ENCODE data around the gene KCND3. TPM values are rescaled to one million over a fixed set of nuclear protein-coding genes. Genes with fewer than 3 reads are reported as not detected.

The KCND3 gene
- total and polyA plus RNA-seq, 2 of the 4 experiments (the other 2 are of a cell fraction), result under 0.01 to 0.03 TPM

DNA sequence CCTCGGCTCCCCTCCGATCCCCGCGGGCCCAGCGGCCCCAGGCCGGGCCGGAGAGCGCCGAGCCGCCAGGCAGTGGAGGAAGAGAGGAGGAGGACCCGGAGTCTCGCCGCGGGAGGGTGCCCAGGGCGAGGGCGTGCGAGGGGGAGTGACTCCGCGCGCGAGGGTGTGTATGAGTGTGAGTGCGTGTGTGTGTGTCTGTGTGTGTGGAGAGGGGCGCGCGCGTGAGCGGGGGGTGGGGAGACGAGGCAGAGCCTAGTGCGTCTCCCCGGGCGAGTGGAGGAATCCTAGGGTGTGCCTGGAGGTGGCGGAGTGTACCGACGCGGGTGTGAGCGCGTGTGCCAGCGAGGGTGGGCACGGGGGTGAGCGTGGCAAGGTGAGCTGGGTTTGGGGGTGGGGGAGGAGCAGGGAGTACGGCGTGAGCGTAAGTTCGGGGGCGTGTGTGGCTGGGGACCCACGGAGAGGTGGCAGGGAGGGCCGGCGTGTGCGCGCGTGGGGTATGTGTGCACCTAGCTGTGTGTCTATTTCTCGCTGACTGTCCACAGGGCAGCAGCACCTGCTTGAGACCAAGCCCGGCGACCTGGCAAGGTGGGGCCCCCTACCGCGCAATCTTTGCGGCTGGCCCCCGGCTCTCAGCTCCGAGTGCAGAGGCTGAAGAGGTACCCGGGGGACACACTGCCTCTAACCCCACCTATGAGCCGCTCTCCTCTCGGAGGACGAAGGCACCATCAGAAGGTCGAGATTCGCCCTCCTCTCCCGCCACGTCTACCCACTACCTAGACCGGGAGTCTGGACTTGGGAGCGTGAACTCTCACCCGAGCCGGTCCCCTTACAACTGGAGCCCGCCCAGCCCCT lies 784 bp upstream of the KCND3 start:
- H3K27ac ChIP-seq (ENCODE audit: insufficient read depth, low read length), result no peak overlapping the region
- H4K5ac ChIP-seq (ENCODE audit: low read depth, low read length), result no peak overlapping the region
- CTCF ChIA-PET, result no interaction called here
- TF ChIP-seq POLR2A (IDR thresholded peaks at IDR 0.05; ENCODE audit: low read depth, low read length), result no peak
- TF ChIP-seq RFX5 (IDR thresholded peaks at IDR 0.05; ENCODE audit: low read depth, low read length), result no peak
- TF ChIP-seq MAFK (IDR thresholded peaks at IDR 0.05; ENCODE audit: low read depth, low read length), result no peak
- TF ChIP-seq SMC3 (IDR thresholded peaks at IDR 0.05; ENCODE audit: low read depth, low read length), result no peak
- no peak for TF ChIP-seq MAZ (IDR thresholded peaks at IDR 0.05; ENCODE audit: borderline replicate concordance, low read depth, low read length)
- no peaks in the 10 kb centered on the region for H3K79me1 ChIP-seq (ENCODE audit: low read depth in 1 of 2, low read length in 2 of 2)
- peak overlapping the region; percentile 79 for H2AFZ ChIP-seq (replicated peaks; ENCODE audit: low read length, poor library complexity)
- H3K4ac ChIP-seq (ENCODE audit: low read depth, low read length), result no peak overlapping the region
- no peak overlapping the region for H3K23ac ChIP-seq (ENCODE audit: low read depth, low read length)
- H3K36me3 ChIP-seq (ENCODE audit: control insufficient read depth, insufficient read depth, low read length), result no peaks in the 10 kb centered on the region
- H2BK20ac ChIP-seq (ENCODE audit: low read depth, low read length), result no peak overlapping the region
- H4K20me1 ChIP-seq (ENCODE audit: insufficient read depth, low read length), result no peaks in the 10 kb centered on the region
- in situ Hi-C loops (cut with MboI; ENCODE audit: low sequenced_read_pairs), result no loop called here
- POLR2A ChIA-PET (ENCODE audit: unreplicated experiment), result no interaction called here
- no peak overlapping the region for H3K9ac ChIP-seq (ENCODE audit: low read depth, low read length)
- no peak overlapping the region for H3K14ac ChIP-seq (replicated peaks; ENCODE audit: low read depth, low read length)
- WGBS, 2 experiments (ENCODE audit: extremely low coverage in 2 of 2, insufficient read length in 1 of 2), result 0% methylated on average over 21 of the region's 72 CpGs; no CpG with 5 or more reads in 1 of the 2 experiments
- H2AK5ac ChIP-seq (ENCODE audit: low read depth, low read length), result no peak overlapping the region
- peak overlapping the region; percentile 78 for H2AK9ac ChIP-seq (replicated peaks; ENCODE audit: low read depth, low read length, poor library complexity)
- no peak overlapping the region for H4K8ac ChIP-seq (ENCODE audit: low read depth in 2 of 2, low read length in 2 of 2)
- intact Hi-C loops (cut with micrococcal nuclease), result loop anchor here (2.0 to 5.0 kb wide), 3 partner anchors 198 to 509 kb away; no protein-coding TSS in a partner anchor
- H2BK15ac ChIP-seq (ENCODE audit: low read depth, low read length), result no peak overlapping the region
- peak; percentile 65 for ATAC-seq (ENCODE audit: low read depth)
- no peak overlapping the region for H2BK5ac ChIP-seq (ENCODE audit: low read depth, low read length, poor library complexity, severe bottlenecking)
- peak overlapping the region; percentile 91 for H3K4me2 ChIP-seq (ENCODE audit: low read depth, low read length)
- H3K9me1 ChIP-seq (ENCODE audit: insufficient read depth, low read length), result peaks cover 4% of the 10 kb centered on the region; the same call in 1 of the 2 replicates
- H2BK120ac ChIP-seq (ENCODE audit: low read depth, low read length), result no peak overlapping the region
- no peaks in the 10 kb centered on the region for H3K9me3 ChIP-seq (ENCODE audit: control insufficient read depth, insufficient read depth, low read length)
- DNase-seq, result no peak
- no peak overlapping the region for H3K56ac ChIP-seq (ENCODE audit: extremely low read depth, insufficient read depth, low read length)
- H3K4me1 ChIP-seq (ENCODE audit: control insufficient read depth, insufficient read depth, low read length), result no peaks in the 10 kb centered on the region
- no peak overlapping the region for H4K91ac ChIP-seq (ENCODE audit: insufficient read depth, low read depth, low read length)
- no TSS peak for BruUV-seq (replicated peaks)
- H3K27me3 ChIP-seq (ENCODE audit: control insufficient read depth, insufficient read depth, low read length), result peaks cover 63% of the 10 kb centered on the region
- peak overlapping the region; percentile 39 for H3K4me3 ChIP-seq (ENCODE audit: insufficient read depth, low read depth, low read length)
- H3K18ac ChIP-seq (ENCODE audit: low read depth, low read length), result no peak overlapping the region
- dilution Hi-C loops (cut with HindIII; ENCODE audit: low sequenced_read_pairs, unreplicated experiment), result no loop called here

Data from IMR-90 (cell line).